ENCODE data around the gene GRM7. TPM values are rescaled to one million over a fixed set of nuclear protein-coding genes. Genes with fewer than 3 reads are reported as not detected.

The GRM7 gene
- total RNA-seq, 1 experiment from 2014 or later, result not detected

DNA sequence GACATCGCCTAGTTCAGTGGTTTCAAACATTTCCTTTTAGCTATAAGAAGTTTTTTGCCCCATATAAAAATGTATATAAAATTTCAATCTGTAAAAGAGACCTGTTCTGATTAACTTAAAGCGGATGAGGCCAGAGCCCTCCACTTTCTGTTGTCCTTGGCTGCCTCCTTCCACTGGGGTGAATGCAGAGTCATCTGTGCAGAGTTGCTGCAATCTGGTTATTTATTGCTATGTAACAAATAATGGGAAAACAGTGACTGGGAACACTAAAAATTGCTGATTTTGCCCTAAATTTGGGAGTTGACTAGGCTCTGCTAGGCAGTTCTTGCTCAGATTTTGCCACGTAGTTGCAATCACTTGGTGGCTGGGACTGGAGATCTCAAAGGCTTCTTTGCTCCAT is 637.8 kb downstream of the GRM7 start:
- intact Hi-C loops (cut with micrococcal nuclease), result no loop called here
- no TSS peak for BruUV-seq (replicated peaks)
- Histone ChIP-seq H3K27ac (ENCODE audit: low read depth, low read length) (no peak overlapping the region), H3K36me3 (ENCODE audit: control insufficient read depth in 1 of 2, insufficient read depth in 2 of 2, low read length in 2 of 2) (no peaks in the 10 kb centered on the region), H3K4me1 (ENCODE audit: control insufficient read depth in 1 of 2, insufficient read depth in 2 of 2, low read length in 2 of 2) (peaks cover 2 to 9% of the 10 kb centered on the region in 2 experiments; a peak in 2 of 4 replicates), H3K4me3 (replicated peaks in 1 of 2; ENCODE audit: low read depth in 1 of 2, low read length in 2 of 2) (no peak overlapping the region), H3K9me3 (ENCODE audit: control insufficient read depth in 1 of 2, insufficient read depth in 1 of 2, low read depth in 1 of 2, low read length in 2 of 2) (no peaks in the 10 kb centered on the region), H2AFZ (ENCODE audit: low read depth, low read length, poor library complexity, severe bottlenecking) (no peak overlapping the region), H3K79me2 (ENCODE audit: insufficient read depth, low read length) (no peaks in the 10 kb centered on the region), H3K4me2 (ENCODE audit: low read length) (no peak overlapping the region), H4K20me1 (ENCODE audit: insufficient read depth) (no peaks in the 10 kb centered on the region), H3K9me2 (ENCODE audit: insufficient read depth) (no peaks in the 10 kb centered on the region), H3K9ac (ENCODE audit: low read length) (no peak overlapping the region), H3K27me3 (ENCODE audit: insufficient read depth, low read length) (no peaks in the 10 kb centered on the region)
- ATAC-seq (no peak), DNase-seq (ENCODE audit: low read depth, low spot score) (no peak)
- CTCF ChIA-PET, result no interaction called here
- TF ChIP-seq EZH2 (IDR thresholded peaks at IDR 0.05) (no peak), POLR2AphosphoS5 (IDR thresholded peaks at IDR 0.05; ENCODE audit: low read depth, low read length) (no peak), EGR1 (IDR thresholded peaks at IDR 0.05; ENCODE audit: low read depth) (no peak), CEBPB (IDR thresholded peaks at IDR 0.05; ENCODE audit: low read depth) (no peak), JUND (IDR thresholded peaks at IDR 0.05) (no peak), ELF1 (IDR thresholded peaks at IDR 0.05; ENCODE audit: borderline replicate concordance, low read depth) (no peak), ZNF274 (IDR thresholded peaks at IDR 0.05; ENCODE audit: low read depth, low read length) (no peak), YY1 (IDR thresholded peaks at IDR 0.05; ENCODE audit: extremely low read depth, insufficient replicate concordance, low read depth, low read length) (no peak), EZH2phosphoT487 (IDR thresholded peaks at IDR 0.05; ENCODE audit: borderline replicate concordance) (no peak), SRF (IDR thresholded peaks at IDR 0.05; ENCODE audit: low read depth) (no peak), CBX3 (IDR thresholded peaks at IDR 0.05; ENCODE audit: low read depth) (no peak), POLR2A (IDR thresholded peaks at IDR 0.05; ENCODE audit: borderline replicate concordance, extremely low read depth, insufficient read depth, insufficient read length) (no peak)
- TF ChIP-seq, protein P1, sequence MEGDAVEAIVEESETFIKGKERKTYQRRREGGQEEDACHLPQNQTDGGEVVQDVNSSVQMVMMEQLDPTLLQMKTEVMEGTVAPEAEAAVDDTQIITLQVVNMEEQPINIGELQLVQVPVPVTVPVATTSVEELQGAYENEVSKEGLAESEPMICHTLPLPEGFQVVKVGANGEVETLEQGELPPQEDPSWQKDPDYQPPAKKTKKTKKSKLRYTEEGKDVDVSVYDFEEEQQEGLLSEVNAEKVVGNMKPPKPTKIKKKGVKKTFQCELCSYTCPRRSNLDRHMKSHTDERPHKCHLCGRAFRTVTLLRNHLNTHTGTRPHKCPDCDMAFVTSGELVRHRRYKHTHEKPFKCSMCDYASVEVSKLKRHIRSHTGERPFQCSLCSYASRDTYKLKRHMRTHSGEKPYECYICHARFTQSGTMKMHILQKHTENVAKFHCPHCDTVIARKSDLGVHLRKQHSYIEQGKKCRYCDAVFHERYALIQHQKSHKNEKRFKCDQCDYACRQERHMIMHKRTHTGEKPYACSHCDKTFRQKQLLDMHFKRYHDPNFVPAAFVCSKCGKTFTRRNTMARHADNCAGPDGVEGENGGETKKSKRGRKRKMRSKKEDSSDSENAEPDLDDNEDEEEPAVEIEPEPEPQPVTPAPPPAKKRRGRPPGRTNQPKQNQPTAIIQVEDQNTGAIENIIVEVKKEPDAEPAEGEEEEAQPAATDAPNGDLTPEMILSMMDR (IDR thresholded peaks at IDR 0.05 in 2 of 3, conservative IDR thresholded peaks at IDR 0.05 in 1 of 3; ENCODE audit: borderline replicate concordance in 1 of 3, insufficient read depth in 1 of 3, low read depth in 2 of 3, low read length in 2 of 3), result no peak
- TF ChIP-seq, protein P2, sequence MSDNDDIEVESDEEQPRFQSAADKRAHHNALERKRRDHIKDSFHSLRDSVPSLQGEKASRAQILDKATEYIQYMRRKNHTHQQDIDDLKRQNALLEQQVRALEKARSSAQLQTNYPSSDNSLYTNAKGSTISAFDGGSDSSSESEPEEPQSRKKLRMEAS (IDR thresholded peaks at IDR 0.05), result no peak
- TF ChIP-seq, protein P3, sequence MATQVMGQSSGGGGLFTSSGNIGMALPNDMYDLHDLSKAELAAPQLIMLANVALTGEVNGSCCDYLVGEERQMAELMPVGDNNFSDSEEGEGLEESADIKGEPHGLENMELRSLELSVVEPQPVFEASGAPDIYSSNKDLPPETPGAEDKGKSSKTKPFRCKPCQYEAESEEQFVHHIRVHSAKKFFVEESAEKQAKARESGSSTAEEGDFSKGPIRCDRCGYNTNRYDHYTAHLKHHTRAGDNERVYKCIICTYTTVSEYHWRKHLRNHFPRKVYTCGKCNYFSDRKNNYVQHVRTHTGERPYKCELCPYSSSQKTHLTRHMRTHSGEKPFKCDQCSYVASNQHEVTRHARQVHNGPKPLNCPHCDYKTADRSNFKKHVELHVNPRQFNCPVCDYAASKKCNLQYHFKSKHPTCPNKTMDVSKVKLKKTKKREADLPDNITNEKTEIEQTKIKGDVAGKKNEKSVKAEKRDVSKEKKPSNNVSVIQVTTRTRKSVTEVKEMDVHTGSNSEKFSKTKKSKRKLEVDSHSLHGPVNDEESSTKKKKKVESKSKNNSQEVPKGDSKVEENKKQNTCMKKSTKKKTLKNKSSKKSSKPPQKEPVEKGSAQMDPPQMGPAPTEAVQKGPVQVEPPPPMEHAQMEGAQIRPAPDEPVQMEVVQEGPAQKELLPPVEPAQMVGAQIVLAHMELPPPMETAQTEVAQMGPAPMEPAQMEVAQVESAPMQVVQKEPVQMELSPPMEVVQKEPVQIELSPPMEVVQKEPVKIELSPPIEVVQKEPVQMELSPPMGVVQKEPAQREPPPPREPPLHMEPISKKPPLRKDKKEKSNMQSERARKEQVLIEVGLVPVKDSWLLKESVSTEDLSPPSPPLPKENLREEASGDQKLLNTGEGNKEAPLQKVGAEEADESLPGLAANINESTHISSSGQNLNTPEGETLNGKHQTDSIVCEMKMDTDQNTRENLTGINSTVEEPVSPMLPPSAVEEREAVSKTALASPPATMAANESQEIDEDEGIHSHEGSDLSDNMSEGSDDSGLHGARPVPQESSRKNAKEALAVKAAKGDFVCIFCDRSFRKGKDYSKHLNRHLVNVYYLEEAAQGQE (IDR thresholded peaks at IDR 0.05; ENCODE audit: low read depth), result no peak
- TF ChIP-seq, protein P4, sequence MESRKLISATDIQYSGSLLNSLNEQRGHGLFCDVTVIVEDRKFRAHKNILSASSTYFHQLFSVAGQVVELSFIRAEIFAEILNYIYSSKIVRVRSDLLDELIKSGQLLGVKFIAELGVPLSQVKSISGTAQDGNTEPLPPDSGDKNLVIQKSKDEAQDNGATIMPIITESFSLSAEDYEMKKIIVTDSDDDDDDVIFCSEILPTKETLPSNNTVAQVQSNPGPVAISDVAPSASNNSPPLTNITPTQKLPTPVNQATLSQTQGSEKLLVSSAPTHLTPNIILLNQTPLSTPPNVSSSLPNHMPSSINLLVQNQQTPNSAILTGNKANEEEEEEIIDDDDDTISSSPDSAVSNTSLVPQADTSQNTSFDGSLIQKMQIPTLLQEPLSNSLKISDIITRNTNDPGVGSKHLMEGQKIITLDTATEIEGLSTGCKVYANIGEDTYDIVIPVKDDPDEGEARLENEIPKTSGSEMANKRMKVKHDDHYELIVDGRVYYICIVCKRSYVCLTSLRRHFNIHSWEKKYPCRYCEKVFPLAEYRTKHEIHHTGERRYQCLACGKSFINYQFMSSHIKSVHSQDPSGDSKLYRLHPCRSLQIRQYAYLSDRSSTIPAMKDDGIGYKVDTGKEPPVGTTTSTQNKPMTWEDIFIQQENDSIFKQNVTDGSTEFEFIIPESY (IDR thresholded peaks at IDR 0.05; ENCODE audit: extremely low read depth, insufficient replicate concordance, low read length), result no peak
- POLR2A ChIA-PET, result no interaction called here
- RAD21 ChIA-PET (ENCODE audit: low non-redundant PET in 1 of 2, low total read pairs in 2 of 2, uncharacterized antibody in 2 of 2, unreplicated experiment in 2 of 2), result no interaction called here
